Kidney (tissue), 14 donors: ENCODE measurements around the gene HAUS5. TPM values are rescaled to one million over a fixed set of nuclear protein-coding genes. Genes with fewer than 3 reads are reported as not detected.
"Not testable (repeated sequence)": the region's sequence is repeated elsewhere in the genome, so short reads cannot be mapped to it uniquely, and the experiment has no call there.

Source experiments
- DNase-seq, 5 donors: peaks; one replicate each; pipeline ENCODE4 v3.0.0-alpha.2; 2013 to 2020
- FAIRE-seq: peaks from 2 replicates; lab custom pipeline; 2012; peaks lifted over from hg19 to GRCh38; lab: Jason Lieb, UNC
- H3K27ac ChIP-seq, 2 donors: one replicate each; pipeline ENCODE4 v1.7.0; 2013; ENCODE audit warnings: low read depth in 2 of 2, low read length in 2 of 2, inconsistent platforms in 1 of 2
- H3K27me3 ChIP-seq: one replicate; pipeline ENCODE4 v1.7.1; 2013; ENCODE audit warnings: low read length, inconsistent platforms; ENCODE audit not compliant: control insufficient read depth, insufficient read depth
- H3K36me3 ChIP-seq, 3 donors: one replicate each; pipeline versions ENCODE4 v1.7.0 to v1.7.1; 2013; ENCODE audit warnings: low read length in 3 of 3, control low read depth in 1 of 3, inconsistent platforms in 1 of 3; ENCODE audit not compliant: insufficient read depth in 3 of 3, control insufficient read depth in 2 of 3
- H3K4me1 ChIP-seq, 3 donors: one replicate each; pipeline versions ENCODE4 v1.7.0 to v1.7.1; 2013; ENCODE audit warnings: low read length in 3 of 3, inconsistent platforms in 1 of 3, low read depth in 1 of 3; ENCODE audit not compliant: control insufficient read depth in 2 of 3, insufficient read depth in 2 of 3
- H3K4me3 ChIP-seq, 3 donors: one replicate each; pipeline versions ENCODE4 v1.7.0 to v1.8.1; 2013; ENCODE audit warnings: low read length in 3 of 3, control low read depth in 1 of 3, inconsistent platforms in 1 of 3
- H3K9ac ChIP-seq, 3 donors: one replicate each; pipeline versions ENCODE4 v1.7.0 to v1.7.1; 2013; ENCODE audit warnings: low read length in 3 of 3, control low read depth in 1 of 3, inconsistent platforms in 1 of 3
- H3K9me3 ChIP-seq, 3 donors: one replicate each; pipeline versions ENCODE4 v1.7.0 to v1.7.1; 2013; ENCODE audit warnings: low read length in 3 of 3, control low read depth in 1 of 3, inconsistent platforms in 1 of 3; ENCODE audit not compliant: control insufficient read depth in 2 of 3, insufficient read depth in 1 of 3
- CTCF ChIP-seq: IDR thresholded peaks from 3 replicates; pipeline ENCODE4 v1.5.1; 2012; ENCODE audit warnings: mild to moderate bottlenecking, moderate library complexity, borderline replicate concordance; ENCODE audit not compliant: insufficient read depth; ENCODE audit errors: extremely low read depth
- intact Hi-C: fragments of 100-400 bp; cut with DNase I; formaldehyde crosslinking; loops from one replicate; pipeline ENCODE4 v1.11.1; 2022
- polyA plus RNA-seq: library from polyadenylated mRNA; stranded (reverse); fragments of 350-450 nt; fragmentation: Illumina TruSeq; extraction: RNeasy Lipid Tissue Mini Kit (QIAGEN cat#74804); gene quantifications from one replicate; pipeline ENCODE4 v1.2.3, GENCODE V29; 2014; ENCODE audit warnings: low read depth, low replicate concordance; ENCODE audit not compliant: insufficient read depth
- total RNA-seq: library from RNA; stranded (reverse); fragmentation: NEBNext Ultra II Directional; extraction: Animal tissue kit (Norgen Biotek cat#: 25700); gene quantifications from one replicate; pipeline ENCODE4 v1.2.1, GENCODE V29; 2021
- donor health status: control.
- donor health status: control.
- donor health status: control.
- donor health status: control.
- donor health status: control.
- donor health status: DM: yes; HTN: yes; CAD: no.
- donor health status: Normal renal cell carcinoma (clear cell type).

The HAUS5 gene
- total and polyA plus RNA-seq, 2 donors from 2014 or later = 6.8 to 15.9 TPM

GRCh38 chr19:35595928-35596327 is 16.6 kb upstream of the HAUS5 start:
- Histone ChIP-seq H3K27me3 (no peaks in the 10 kb centered on the region), H3K4me3 (no peak overlapping the region), H3K4me1 (no peaks in the 10 kb centered on the region), H3K9me3 (no peaks in the 10 kb centered on the region), H3K36me3 (no peaks in the 10 kb centered on the region), H3K9ac (no peak overlapping the region), H3K27ac (no peak overlapping the region)
- intact Hi-C loops = no loop called here
- TF ChIP-seq CTCF = no peak
- no peak for DNase-seq
- no peak for FAIRE-seq

GRCh38 chr19:35596366-35596999 is 16.1 kb upstream of the HAUS5 start:
- DNase-seq (no peak), FAIRE-seq (no peak)
- H3K27me3 ChIP-seq = no peaks in the 10 kb centered on the region
- no peaks in the 10 kb centered on the region for H3K9me3 ChIP-seq
- H3K27ac ChIP-seq = no peak overlapping the region
- H3K4me3 ChIP-seq = no peak overlapping the region
- no peaks in the 10 kb centered on the region for H3K4me1 ChIP-seq
- intact Hi-C loops = no loop called here
- H3K36me3 ChIP-seq = no peaks in the 10 kb centered on the region
- no peak for TF ChIP-seq CTCF
- no peak overlapping the region for H3K9ac ChIP-seq

GRCh38 chr19:35601971-35602370 is 10.6 kb upstream of the HAUS5 start:
- no peak for FAIRE-seq
- H3K4me1 ChIP-seq = no peaks in the 10 kb centered on the region

GRCh38 chr19:35604436-35604835 is 8.1 kb upstream of the HAUS5 start:
- H3K9me3 ChIP-seq, intact Hi-C loops, DNase-seq, H3K4me1 ChIP-seq, FAIRE-seq, H3K27me3 ChIP-seq, H3K27ac ChIP-seq, H3K9ac ChIP-seq, H3K36me3 ChIP-seq, H3K4me3 ChIP-seq: not testable (repeated sequence)

More at GRCh38 chr19:35601971-35602370, 10.6 kb upstream of the HAUS5 start:
- H3K9ac ChIP-seq = no peak overlapping the region
- no peaks in the 10 kb centered on the region for H3K36me3 ChIP-seq
- intact Hi-C loops = no loop called here
- H3K4me3 ChIP-seq = no peak overlapping the region
- TF ChIP-seq CTCF = no peak
- H3K27me3 ChIP-seq = no peaks in the 10 kb centered on the region
- H3K27ac ChIP-seq = no peak overlapping the region
- H3K9me3 ChIP-seq = no peaks in the 10 kb centered on the region
- no peak for DNase-seq

- H3K36me3 ChIP-seq, H3K4me3 ChIP-seq, H3K27me3 ChIP-seq, H3K9ac ChIP-seq, intact Hi-C loops, H3K4me1 ChIP-seq, H3K9me3 ChIP-seq, DNase-seq, FAIRE-seq, H3K27ac ChIP-seq: not testable (repeated sequence)
Observed at GRCh38 chr19:35607170-35607569, 5.4 kb upstream of the HAUS5 start.
